ENCODE results near the gene RNF115. TPM values are rescaled to one million over a fixed set of nuclear protein-coding genes. Genes with fewer than 3 reads are reported as not detected.
A peak's percentile ranks its signal among the peaks of the same experiment; 100 is the strongest.
"Not testable (repeated sequence)": the region's sequence is repeated elsewhere in the genome, so short reads cannot be mapped to it uniquely, and the experiment has no call there.

RNF115 gene
- total RNA-seq, 1 donor from 2014 or later: 15.3 TPM

GRCh38 chr1:145760395-145760949, 63.4 kb downstream of the RNF115 start:
- not testable (repeated sequence) for H3K27me3 ChIP-seq (ENCODE audit: insufficient read depth, low read length); H4K20me1 ChIP-seq (ENCODE audit: insufficient read depth, low read length); H3K4me2 ChIP-seq (ENCODE audit: low read length); H3K4me3 Mint-ChIP-seq (ENCODE audit: unreplicated experiment); FAIRE-seq; DNase-seq (ENCODE audit: low read depth); H2AFZ ChIP-seq (ENCODE audit: low read depth, low read length); H3K4me1 ChIP-seq (ENCODE audit: insufficient read depth, low read length); H3K4me1 Mint-ChIP-seq (ENCODE audit: low read depth, unreplicated experiment); H3K9me3 Mint-ChIP-seq (ENCODE audit: unreplicated experiment); H3K9ac ChIP-seq (ENCODE audit: low read length); H3K27me3 Mint-ChIP-seq (ENCODE audit: low read depth, unreplicated experiment); H3K9me3 ChIP-seq (ENCODE audit: insufficient read depth, low read depth, low read length); H3K79me2 ChIP-seq (ENCODE audit: insufficient read depth, low read length); H3K4me3 ChIP-seq (ENCODE audit: insufficient read depth, low read depth, low read length); H3K27ac ChIP-seq (ENCODE audit: low read depth, low read length)
- Mint-ChIP-seq H3K36me3 (ENCODE audit: low read depth, unreplicated experiment) (peaks cover 29% of the 10 kb centered on the region), H3K27ac (ENCODE audit: unreplicated experiment) (peak overlapping the region; percentile 30)
- H3K36me3 ChIP-seq (ENCODE audit: insufficient read depth, low read length): peaks cover 10% of the 10 kb centered on the region

- peaks cover 29% of the 10 kb centered on the region for H3K36me3 Mint-ChIP-seq (ENCODE audit: low read depth, unreplicated experiment)
- H3K27ac ChIP-seq (ENCODE audit: low read depth, low read length): no peak overlapping the region
- no peaks in the 10 kb centered on the region for H3K4me1 ChIP-seq (ENCODE audit: insufficient read depth, low read length)
- H3K27me3 Mint-ChIP-seq (ENCODE audit: low read depth, unreplicated experiment): no peaks in the 10 kb centered on the region
- H3K27ac Mint-ChIP-seq (ENCODE audit: unreplicated experiment): no peak overlapping the region
- H3K4me1 Mint-ChIP-seq (ENCODE audit: low read depth, unreplicated experiment): peaks cover 8% of the 10 kb centered on the region
- FAIRE-seq: no peak
- no peak for DNase-seq (ENCODE audit: low read depth)
- peaks cover 5% of the 10 kb centered on the region for H3K9me3 Mint-ChIP-seq (ENCODE audit: unreplicated experiment)
- no peaks in the 10 kb centered on the region for H4K20me1 ChIP-seq (ENCODE audit: insufficient read depth, low read length)
- H3K9me3 ChIP-seq (ENCODE audit: insufficient read depth, low read depth, low read length): peaks cover 4% of the 10 kb centered on the region
- no peak for TF ChIP-seq CTCF (IDR thresholded peaks at IDR 0.05; ENCODE audit: insufficient read depth, low read depth, low read length)
- TF ChIP-seq EZH2 (IDR thresholded peaks at IDR 0.05; ENCODE audit: insufficient read depth, low read length): no peak
- H3K9ac ChIP-seq (ENCODE audit: low read length): no peak overlapping the region
- H3K4me3 ChIP-seq (ENCODE audit: insufficient read depth, low read depth, low read length): no peak overlapping the region
- peaks cover 10% of the 10 kb centered on the region for H3K36me3 ChIP-seq (ENCODE audit: insufficient read depth, low read length)
- H2AFZ ChIP-seq (ENCODE audit: low read depth, low read length): no peak overlapping the region
- no peak overlapping the region for H3K4me3 Mint-ChIP-seq (ENCODE audit: unreplicated experiment)
- H3K27me3 ChIP-seq (ENCODE audit: insufficient read depth, low read length): no peaks in the 10 kb centered on the region
- no peak overlapping the region for H3K4me2 ChIP-seq (ENCODE audit: low read length)
- H3K79me2 ChIP-seq (ENCODE audit: insufficient read depth, low read length): peaks cover 3% of the 10 kb centered on the region
Measured at GRCh38 chr1:145759721-145760120, 64.2 kb downstream of the RNF115 start.

GRCh38 chr1:145758575-145758974, 65.3 kb downstream of the RNF115 start:
- Histone ChIP-seq H4K20me1 (ENCODE audit: insufficient read depth, low read length) (no peaks in the 10 kb centered on the region), H3K9ac (ENCODE audit: low read length) (no peak overlapping the region), H3K27ac (ENCODE audit: low read depth, low read length) (no peak overlapping the region), H2AFZ (ENCODE audit: low read depth, low read length) (no peak overlapping the region), H3K4me2 (ENCODE audit: low read length) (no peak overlapping the region), H3K27me3 (ENCODE audit: insufficient read depth, low read length) (no peaks in the 10 kb centered on the region), H3K79me2 (ENCODE audit: insufficient read depth, low read length) (peaks cover 3% of the 10 kb centered on the region), H3K9me3 (ENCODE audit: insufficient read depth, low read depth, low read length) (peaks cover 4% of the 10 kb centered on the region), H3K4me1 (ENCODE audit: insufficient read depth, low read length) (no peaks in the 10 kb centered on the region), H3K4me3 (ENCODE audit: insufficient read depth, low read depth, low read length) (no peak overlapping the region), H3K36me3 (ENCODE audit: insufficient read depth, low read length) (peaks cover 10% of the 10 kb centered on the region)
- H3K9me3 Mint-ChIP-seq (ENCODE audit: unreplicated experiment): peaks cover 5% of the 10 kb centered on the region
- FAIRE-seq (no peak), DNase-seq (ENCODE audit: low read depth) (no peak)
- no peak for TF ChIP-seq EZH2 (IDR thresholded peaks at IDR 0.05; ENCODE audit: insufficient read depth, low read length)
- TF ChIP-seq CTCF (IDR thresholded peaks at IDR 0.05; ENCODE audit: insufficient read depth, low read depth, low read length): no peak
- H3K4me1 Mint-ChIP-seq (ENCODE audit: low read depth, unreplicated experiment): peaks cover 8% of the 10 kb centered on the region
- H3K27ac Mint-ChIP-seq (ENCODE audit: unreplicated experiment): no peak overlapping the region
- peaks cover 28% of the 10 kb centered on the region for H3K36me3 Mint-ChIP-seq (ENCODE audit: low read depth, unreplicated experiment)
- no peak overlapping the region for H3K4me3 Mint-ChIP-seq (ENCODE audit: unreplicated experiment)
- no peaks in the 10 kb centered on the region for H3K27me3 Mint-ChIP-seq (ENCODE audit: low read depth, unreplicated experiment)

All from astrocyte (in vitro differentiated cells and primary cell).